LNCaP clone FGC (cell line): Measurements from ENCODE around the gene ZNF514.
"Not testable (repeated sequence)": the region's sequence is repeated elsewhere in the genome, so short reads cannot be mapped to it uniquely, and the experiment has no call there.

Experiments
- DNase-seq: peaks from one replicate; pipeline ENCODE4 v3.0.0-alpha.2; 2011; ENCODE audit warnings: low read depth
- H3K4me3 ChIP-seq: 2 replicates; pipeline ENCODE4 v1.5.1; 2011; ENCODE audit warnings: mild to moderate bottlenecking, low read depth, low read length, control low read depth
- TF ChIP-seq, protein P1 (sequence below): IDR thresholded peaks from 2 replicates; pipeline ENCODE4 v1.5.1; 2012; ENCODE audit warnings: mild to moderate bottlenecking; ENCODE audit not compliant: control insufficient read depth, insufficient read depth; ENCODE audit errors: extremely low read depth

Gene ZNF514

DNA sequence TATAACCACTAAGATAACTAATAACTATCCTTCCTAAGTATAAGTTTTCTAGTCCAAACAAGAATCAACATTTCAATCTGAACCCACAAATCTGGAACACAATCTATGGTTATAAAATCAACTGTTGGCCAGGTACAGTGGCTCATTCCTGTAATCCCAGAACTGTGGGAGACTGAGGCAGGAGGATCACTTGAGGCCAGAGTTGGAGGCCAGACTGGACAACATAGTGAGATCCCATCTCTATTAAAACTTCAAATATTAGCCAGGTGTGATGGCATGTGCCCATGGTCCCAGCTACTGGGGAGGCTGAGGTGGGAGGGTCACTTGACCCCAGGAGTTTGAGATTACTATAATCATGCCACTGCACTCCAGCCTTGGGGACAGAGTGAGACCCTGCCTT lies 49.3 kb downstream of the ZNF514 start:
- TF ChIP-seq, protein P1, sequence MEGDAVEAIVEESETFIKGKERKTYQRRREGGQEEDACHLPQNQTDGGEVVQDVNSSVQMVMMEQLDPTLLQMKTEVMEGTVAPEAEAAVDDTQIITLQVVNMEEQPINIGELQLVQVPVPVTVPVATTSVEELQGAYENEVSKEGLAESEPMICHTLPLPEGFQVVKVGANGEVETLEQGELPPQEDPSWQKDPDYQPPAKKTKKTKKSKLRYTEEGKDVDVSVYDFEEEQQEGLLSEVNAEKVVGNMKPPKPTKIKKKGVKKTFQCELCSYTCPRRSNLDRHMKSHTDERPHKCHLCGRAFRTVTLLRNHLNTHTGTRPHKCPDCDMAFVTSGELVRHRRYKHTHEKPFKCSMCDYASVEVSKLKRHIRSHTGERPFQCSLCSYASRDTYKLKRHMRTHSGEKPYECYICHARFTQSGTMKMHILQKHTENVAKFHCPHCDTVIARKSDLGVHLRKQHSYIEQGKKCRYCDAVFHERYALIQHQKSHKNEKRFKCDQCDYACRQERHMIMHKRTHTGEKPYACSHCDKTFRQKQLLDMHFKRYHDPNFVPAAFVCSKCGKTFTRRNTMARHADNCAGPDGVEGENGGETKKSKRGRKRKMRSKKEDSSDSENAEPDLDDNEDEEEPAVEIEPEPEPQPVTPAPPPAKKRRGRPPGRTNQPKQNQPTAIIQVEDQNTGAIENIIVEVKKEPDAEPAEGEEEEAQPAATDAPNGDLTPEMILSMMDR: no peak
- no peak overlapping the region for H3K4me3 ChIP-seq
- no peak for DNase-seq

DNA sequence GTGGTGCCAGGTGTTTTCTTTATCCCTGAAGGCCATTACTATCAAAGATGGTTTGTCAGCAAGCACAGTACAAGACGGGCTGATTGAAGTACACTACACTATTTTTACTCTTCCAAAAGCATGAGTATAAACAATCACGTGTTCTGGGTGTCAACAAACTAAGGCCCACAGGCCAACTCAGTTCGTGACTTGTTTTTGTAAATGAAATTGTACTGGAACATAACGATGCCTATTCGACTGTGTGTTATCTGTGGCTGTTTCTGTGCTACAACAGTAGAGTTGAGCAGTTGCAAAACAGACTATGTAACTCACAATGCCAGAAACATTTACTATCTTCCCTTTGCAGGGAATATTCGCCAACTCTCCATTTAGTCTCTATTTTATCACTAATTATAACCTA lies 50.4 kb downstream of the ZNF514 start:
- no peak overlapping the region for H3K4me3 ChIP-seq
- no peak for DNase-seq
- TF ChIP-seq, protein P1: no peak

DNA sequence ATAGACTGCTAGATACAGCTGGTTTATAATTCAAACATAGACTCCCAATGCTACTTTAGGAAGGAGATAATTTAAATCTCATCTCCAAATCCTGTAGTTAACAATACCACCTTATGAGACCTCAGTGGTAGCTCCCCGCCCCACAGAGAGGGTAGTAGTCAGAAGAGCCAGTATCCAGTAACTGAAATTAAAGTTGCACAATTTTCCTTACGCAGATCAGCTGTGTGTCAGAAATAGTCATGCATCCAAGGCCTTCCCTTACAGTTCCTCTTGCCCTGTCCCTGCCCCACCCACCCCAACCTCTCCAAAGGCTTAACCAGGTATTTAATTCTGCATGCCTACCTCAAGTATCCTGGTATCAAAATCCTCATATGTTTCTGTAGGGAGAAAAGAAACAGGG lies 53.6 kb downstream of the ZNF514 start:
- no peak overlapping the region for H3K4me3 ChIP-seq
- no peak for DNase-seq
- TF ChIP-seq, protein P1: no peak

DNA sequence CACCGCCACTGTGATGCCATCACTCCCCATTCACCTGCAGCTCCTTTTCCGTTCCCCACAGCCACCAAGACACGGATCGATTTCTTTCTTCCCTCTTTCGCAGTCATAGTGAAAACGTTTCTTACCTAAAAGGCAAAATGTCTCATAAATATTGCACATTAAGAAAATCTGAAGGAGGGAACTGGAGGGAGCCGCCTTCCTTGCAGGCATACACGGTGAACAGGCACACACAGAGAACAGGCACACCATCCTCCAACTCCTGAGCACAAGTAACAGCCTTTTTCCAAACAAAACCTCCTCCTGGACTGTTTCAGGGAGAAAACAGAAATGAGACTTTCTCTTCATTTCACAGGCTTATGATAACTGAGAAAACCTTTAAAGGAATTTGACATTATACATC lies 55.0 kb downstream of the ZNF514 start:
- no peak overlapping the region for H3K4me3 ChIP-seq
- no peak for DNase-seq
- TF ChIP-seq, protein P1: no peak

DNA sequence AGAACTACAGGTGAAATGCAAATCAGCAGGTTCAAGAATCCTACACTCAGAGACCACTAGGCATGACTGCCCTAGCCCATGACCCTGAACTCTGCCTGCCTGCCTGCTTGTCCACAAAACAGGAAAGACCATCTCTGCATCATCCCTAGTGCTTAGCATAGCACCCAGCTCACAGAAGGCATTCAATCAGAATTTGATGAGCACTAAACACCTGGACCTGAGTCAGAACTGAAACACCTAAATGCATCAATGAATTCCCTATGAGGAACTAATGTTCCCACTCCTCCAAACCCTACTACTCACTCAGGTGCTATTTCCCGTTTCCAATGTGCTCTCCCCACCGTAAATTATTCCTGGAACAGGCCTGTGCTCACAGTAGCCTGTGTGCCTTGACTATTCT lies 59.7 kb downstream of the ZNF514 start:
- H3K4me3 ChIP-seq: no peak overlapping the region
- TF ChIP-seq, protein P1: no peak
- no peak for DNase-seq

DNA sequence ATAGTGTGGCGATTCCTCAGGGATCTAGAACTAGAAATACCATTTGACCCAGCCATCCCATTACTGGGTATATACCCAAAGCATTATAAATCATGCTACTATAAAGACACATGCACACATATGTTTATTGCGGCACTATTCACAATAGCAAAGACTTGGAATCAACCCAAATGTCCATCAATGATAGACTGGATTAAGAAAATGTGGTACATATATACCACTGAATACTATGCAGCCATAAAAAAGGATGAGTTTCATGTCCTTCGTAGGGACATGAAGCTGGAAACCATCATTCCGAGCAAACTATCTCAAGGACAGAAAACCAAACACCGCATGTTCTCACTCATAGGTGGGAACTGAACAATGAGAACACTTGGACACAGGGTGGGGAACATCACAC lies 61.4 kb downstream of the ZNF514 start:
- not testable (repeated sequence) for DNase-seq, H3K4me3 ChIP-seq
